Measurements from ENCODE around the gene NUP43. TPM values are rescaled to one million over a fixed set of nuclear protein-coding genes. Genes with fewer than 3 reads are reported as not detected.
A peak's percentile ranks its signal among the peaks of the same experiment; 100 is the strongest.

Gene NUP43
- total RNA-seq, 1 donor from 2014 or later, result 36.8 TPM

DNA sequence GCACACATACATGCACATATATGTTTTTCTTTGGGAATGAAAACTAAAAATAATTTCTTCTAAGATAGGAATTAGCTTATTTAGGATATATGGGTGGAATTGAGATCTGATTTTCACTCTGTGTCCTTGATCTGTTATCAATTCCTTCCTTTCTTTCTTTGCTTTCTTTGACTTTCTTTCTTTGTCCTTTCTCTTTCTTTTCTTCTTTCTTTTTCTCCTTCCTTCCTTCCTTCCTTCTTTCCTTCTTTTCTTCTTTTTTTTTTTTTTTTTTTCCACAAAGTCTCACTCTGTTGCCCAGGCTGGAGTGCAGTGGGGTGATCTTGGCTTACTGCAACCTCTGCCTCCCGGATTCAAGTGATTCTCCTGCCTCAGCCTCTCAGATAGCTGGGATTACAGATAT is 31.3 kb upstream of the NUP43 start:
- no peaks in the 10 kb centered on the region for H3K9me3 Mint-ChIP-seq (ENCODE audit: unreplicated experiment)
- H3K4me1 Mint-ChIP-seq (ENCODE audit: unreplicated experiment), result no peaks in the 10 kb centered on the region

DNA sequence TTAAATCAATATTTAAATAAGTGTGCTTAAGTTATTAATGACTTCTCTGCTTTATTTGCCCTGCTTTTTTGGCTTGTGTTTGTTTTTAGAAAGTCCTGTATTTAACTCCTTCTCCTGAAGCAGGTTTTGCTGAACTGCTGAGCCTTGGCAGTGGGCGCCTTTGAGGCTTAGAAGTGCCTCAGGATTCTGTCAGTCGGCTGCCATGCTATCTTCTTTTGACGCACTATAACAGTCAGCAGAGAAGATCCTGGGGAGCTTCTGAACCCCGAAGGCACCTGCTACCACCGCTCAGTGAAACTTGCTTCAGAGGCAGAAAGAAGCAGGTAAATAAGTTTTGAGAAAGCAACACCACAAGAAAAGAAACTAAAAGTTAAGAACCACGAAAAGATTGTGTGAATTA is 25.6 kb upstream of the NUP43 start:
- TF ChIP-seq, protein P1, sequence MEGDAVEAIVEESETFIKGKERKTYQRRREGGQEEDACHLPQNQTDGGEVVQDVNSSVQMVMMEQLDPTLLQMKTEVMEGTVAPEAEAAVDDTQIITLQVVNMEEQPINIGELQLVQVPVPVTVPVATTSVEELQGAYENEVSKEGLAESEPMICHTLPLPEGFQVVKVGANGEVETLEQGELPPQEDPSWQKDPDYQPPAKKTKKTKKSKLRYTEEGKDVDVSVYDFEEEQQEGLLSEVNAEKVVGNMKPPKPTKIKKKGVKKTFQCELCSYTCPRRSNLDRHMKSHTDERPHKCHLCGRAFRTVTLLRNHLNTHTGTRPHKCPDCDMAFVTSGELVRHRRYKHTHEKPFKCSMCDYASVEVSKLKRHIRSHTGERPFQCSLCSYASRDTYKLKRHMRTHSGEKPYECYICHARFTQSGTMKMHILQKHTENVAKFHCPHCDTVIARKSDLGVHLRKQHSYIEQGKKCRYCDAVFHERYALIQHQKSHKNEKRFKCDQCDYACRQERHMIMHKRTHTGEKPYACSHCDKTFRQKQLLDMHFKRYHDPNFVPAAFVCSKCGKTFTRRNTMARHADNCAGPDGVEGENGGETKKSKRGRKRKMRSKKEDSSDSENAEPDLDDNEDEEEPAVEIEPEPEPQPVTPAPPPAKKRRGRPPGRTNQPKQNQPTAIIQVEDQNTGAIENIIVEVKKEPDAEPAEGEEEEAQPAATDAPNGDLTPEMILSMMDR (IDR thresholded peaks at IDR 0.05), result no peak
- H3K4me3 Mint-ChIP-seq (ENCODE audit: unreplicated experiment), result no peak overlapping the region
- no peak overlapping the region for H3K27ac Mint-ChIP-seq (ENCODE audit: unreplicated experiment)
- H3K9me3 Mint-ChIP-seq (ENCODE audit: unreplicated experiment), result no peaks in the 10 kb centered on the region
- no peaks in the 10 kb centered on the region for H3K27me3 Mint-ChIP-seq (ENCODE audit: unreplicated experiment)
- H3K4me1 Mint-ChIP-seq (ENCODE audit: unreplicated experiment), result peaks cover 11% of the 10 kb centered on the region
- no peak for DNase-seq (ENCODE audit: extremely low spot score, unreplicated experiment)
- peaks cover 29% of the 10 kb centered on the region for H3K36me3 Mint-ChIP-seq (ENCODE audit: unreplicated experiment)

More for the DNA sequence above, 31.3 kb upstream of the NUP43 start:
- peaks cover 21% of the 10 kb centered on the region for H3K36me3 Mint-ChIP-seq (ENCODE audit: unreplicated experiment)
- no peak overlapping the region for H3K27ac Mint-ChIP-seq (ENCODE audit: unreplicated experiment)
- DNase-seq (ENCODE audit: extremely low spot score, unreplicated experiment), result no peak
- TF ChIP-seq, protein P1 (IDR thresholded peaks at IDR 0.05), result no peak
- no peak overlapping the region for H3K4me3 Mint-ChIP-seq (ENCODE audit: unreplicated experiment)
- H3K27me3 Mint-ChIP-seq (ENCODE audit: unreplicated experiment), result no peaks in the 10 kb centered on the region

- Mint-ChIP-seq H3K9me3 (ENCODE audit: unreplicated experiment) (peaks cover 1% of the 10 kb centered on the region), H3K36me3 (ENCODE audit: unreplicated experiment) (peaks cover 28% of the 10 kb centered on the region), H3K27me3 (ENCODE audit: unreplicated experiment) (no peaks in the 10 kb centered on the region), H3K4me1 (ENCODE audit: unreplicated experiment) (peaks cover 18% of the 10 kb centered on the region), H3K4me3 (ENCODE audit: unreplicated experiment) (no peak overlapping the region), H3K27ac (ENCODE audit: unreplicated experiment) (no peak overlapping the region)
- TF ChIP-seq, protein P1 (IDR thresholded peaks at IDR 0.05), result no peak
- DNase-seq (ENCODE audit: extremely low spot score, unreplicated experiment), result no peak
Observed at GRCh38 chr6:149771185-149771584, 24.9 kb upstream of the NUP43 start.

- H3K4me3 Mint-ChIP-seq (ENCODE audit: unreplicated experiment), result no peak overlapping the region
- TF ChIP-seq, protein P1 (IDR thresholded peaks at IDR 0.05), result no peak
- peaks cover 5% of the 10 kb centered on the region for H3K9me3 Mint-ChIP-seq (ENCODE audit: unreplicated experiment)
- H3K4me1 Mint-ChIP-seq (ENCODE audit: unreplicated experiment), result peaks cover 21% of the 10 kb centered on the region
- DNase-seq (ENCODE audit: extremely low spot score, unreplicated experiment), result no peak
- H3K27ac Mint-ChIP-seq (ENCODE audit: unreplicated experiment), result no peak overlapping the region
- H3K27me3 Mint-ChIP-seq (ENCODE audit: unreplicated experiment), result no peaks in the 10 kb centered on the region
- peaks cover 30% of the 10 kb centered on the region for H3K36me3 Mint-ChIP-seq (ENCODE audit: unreplicated experiment)
Observed at GRCh38 chr6:149769676-149770075, 23.3 kb upstream of the NUP43 start.

DNA sequence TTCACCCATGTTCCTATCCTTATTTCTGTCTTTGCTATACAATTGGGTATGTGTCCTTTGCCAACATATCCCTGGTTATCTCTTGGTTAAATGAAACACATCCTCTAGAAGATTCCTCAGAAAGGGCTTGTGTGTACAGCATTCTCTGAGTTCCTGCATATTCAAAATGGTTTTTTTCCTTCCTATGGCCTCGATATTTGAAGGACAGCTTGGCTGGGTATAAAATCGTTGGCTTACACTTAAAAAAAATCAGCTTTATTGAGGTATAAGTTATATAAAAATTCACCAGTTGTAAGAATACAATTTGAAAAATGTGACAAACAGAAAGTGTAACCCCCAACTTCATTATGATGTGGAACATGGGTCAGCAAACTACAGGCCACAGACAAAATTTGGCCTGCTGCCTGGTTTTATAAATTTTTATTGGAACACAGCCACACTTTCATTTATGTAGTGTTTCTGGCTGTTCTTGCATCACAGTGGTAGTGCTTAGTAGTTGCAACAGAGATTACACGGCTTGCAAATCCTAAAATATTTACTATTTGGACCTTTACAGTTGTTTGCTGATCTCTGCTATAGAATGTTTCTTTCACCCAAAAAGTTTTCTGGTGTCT is 19.9 kb upstream of the NUP43 start:
- peak overlapping the region; percentile 83 for H3K27ac Mint-ChIP-seq (ENCODE audit: unreplicated experiment)

More for the DNA sequence above, 19.9 kb upstream of the NUP43 start:
- Mint-ChIP-seq H3K36me3 (ENCODE audit: unreplicated experiment) (peaks cover 23% of the 10 kb centered on the region), H3K27me3 (ENCODE audit: unreplicated experiment) (no peaks in the 10 kb centered on the region), H3K4me3 (ENCODE audit: unreplicated experiment) (peak overlapping the region; percentile 29), H3K4me1 (ENCODE audit: unreplicated experiment) (peaks cover 24% of the 10 kb centered on the region), H3K9me3 (ENCODE audit: unreplicated experiment) (peaks cover 11% of the 10 kb centered on the region)
- DNase-seq (ENCODE audit: extremely low spot score, unreplicated experiment), result peak; percentile 79
- TF ChIP-seq, protein P1 (IDR thresholded peaks at IDR 0.05), result no peak
